HG03280 (cell line): ENCODE measurements around the gene ONECUT1.

Source experiments
- ATAC-seq: cut with Tn5 transposase; IDR thresholded peaks from one replicate; pipeline ENCODE4 v1.9.1; 2021; ENCODE audit warnings: mild to moderate bottlenecking, moderate library complexity; ENCODE audit not compliant: unreplicated experiment

ONECUT1 gene

GRCh38 chr15:52797625-52798501 is 7.7 kb upstream of the ONECUT1 start:
- no peak for ATAC-seq

GRCh38 chr15:52796753-52797520 is 6.8 kb upstream of the ONECUT1 start:
- no peak for ATAC-seq

DNA sequence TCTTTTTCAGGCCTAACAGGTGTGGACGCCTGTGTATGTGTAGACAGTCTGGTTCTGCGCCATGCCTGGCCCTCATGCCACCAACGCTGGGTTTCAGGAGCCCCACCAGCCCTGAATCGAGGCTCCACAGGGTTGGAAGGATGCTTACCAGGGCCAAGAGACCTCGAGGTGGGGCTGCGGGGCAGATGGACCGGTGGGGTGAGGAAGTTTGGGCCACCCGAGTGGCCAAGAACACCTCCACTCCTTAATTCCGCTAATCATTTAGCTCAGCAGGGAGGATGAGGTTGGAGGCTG is 6.0 kb upstream of the ONECUT1 start:
- ATAC-seq = no peak

GRCh38 chr15:52795464-52796227 is 5.5 kb upstream of the ONECUT1 start:
- no peak for ATAC-seq

DNA sequence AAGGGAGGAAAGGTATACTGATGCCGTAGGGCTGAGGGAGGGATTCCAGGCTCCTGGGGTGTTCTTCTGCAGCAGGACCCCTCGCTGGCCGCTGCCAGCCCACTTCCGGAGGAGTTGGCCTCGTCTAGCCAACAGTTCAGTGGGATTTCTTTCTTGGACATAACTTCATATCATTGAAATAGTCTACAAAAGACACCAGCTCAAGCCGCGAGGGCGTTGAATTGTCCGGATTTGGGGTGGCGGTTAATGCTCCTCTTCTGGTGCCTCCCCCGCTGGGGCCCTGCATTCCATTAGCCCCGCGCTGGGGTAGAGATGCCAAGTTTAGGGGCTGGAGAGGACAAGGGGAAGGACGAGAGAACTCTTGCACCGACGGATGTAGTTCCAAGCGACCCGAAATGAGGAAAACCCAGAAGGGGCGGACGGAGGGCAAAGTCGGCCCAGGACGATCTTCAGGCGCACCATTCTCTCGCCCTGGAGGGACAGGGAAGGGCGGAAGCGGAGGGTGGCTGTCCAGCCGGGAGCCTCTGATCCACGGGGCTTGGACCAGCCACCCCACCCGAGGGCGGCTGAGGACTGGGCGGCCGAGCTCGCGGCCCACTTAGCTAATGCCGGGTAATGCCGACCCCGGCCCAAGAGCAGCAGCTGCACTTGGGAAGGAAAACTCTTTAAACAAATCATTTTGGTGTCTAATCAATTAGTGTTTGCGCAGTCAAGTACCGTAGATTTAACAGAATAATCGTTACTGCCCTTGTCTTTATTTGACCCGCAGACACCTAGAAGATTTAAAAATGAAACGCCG is 4.7 kb upstream of the ONECUT1 start:
- no peak for ATAC-seq

- ATAC-seq = no peak
Observed at GRCh38 chr15:52791776-52792175, 1.6 kb upstream of the ONECUT1 start.

- ATAC-seq = no peak
Observed at GRCh38 chr15:52790941-52791751, 1.0 kb upstream of the ONECUT1 start.

GRCh38 chr15:52789601-52790168 is 451 bp downstream of the ONECUT1 start:
- ATAC-seq = no peak

DNA sequence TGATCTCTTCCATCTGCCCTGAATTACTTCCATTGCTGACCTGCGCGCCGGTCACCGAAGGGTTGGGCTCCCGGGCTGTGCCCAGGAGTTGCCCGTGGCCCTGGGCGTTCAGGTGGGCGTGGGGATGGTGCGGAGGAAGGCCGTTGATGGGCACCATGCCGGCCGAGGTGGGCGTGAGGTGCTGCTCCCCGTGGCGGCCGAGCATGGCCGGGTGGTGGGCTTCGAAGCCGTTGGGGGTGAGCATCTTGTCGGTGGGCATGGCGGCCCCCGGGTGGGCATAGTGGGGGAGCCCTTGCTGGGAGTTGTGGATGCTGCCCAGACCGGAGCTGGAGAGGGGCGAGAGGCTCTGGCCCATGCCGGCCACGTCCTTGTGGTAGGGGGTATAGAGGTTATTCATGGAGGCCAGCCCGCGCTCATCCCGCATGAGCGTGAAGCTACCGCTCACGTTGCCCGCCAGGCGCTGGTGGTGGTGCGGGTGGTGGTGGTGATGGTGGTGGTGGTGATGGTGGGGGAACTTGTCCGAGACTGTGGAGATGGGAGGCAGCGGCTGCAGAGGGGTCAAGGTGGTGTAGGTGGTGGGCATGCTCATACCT is 1.0 kb downstream of the ONECUT1 start:
- no peak for ATAC-seq

GRCh38 chr15:52788099-52788986 is 1.8 kb downstream of the ONECUT1 start:
- no peak for ATAC-seq

GRCh38 chr15:52787549-52788098 is 2.5 kb downstream of the ONECUT1 start:
- ATAC-seq = no peak

GRCh38 chr15:52787123-52787503 is 3.0 kb downstream of the ONECUT1 start:
- no peak for ATAC-seq

GRCh38 chr15:52786436-52787122 is 3.6 kb downstream of the ONECUT1 start:
- no peak for ATAC-seq

DNA sequence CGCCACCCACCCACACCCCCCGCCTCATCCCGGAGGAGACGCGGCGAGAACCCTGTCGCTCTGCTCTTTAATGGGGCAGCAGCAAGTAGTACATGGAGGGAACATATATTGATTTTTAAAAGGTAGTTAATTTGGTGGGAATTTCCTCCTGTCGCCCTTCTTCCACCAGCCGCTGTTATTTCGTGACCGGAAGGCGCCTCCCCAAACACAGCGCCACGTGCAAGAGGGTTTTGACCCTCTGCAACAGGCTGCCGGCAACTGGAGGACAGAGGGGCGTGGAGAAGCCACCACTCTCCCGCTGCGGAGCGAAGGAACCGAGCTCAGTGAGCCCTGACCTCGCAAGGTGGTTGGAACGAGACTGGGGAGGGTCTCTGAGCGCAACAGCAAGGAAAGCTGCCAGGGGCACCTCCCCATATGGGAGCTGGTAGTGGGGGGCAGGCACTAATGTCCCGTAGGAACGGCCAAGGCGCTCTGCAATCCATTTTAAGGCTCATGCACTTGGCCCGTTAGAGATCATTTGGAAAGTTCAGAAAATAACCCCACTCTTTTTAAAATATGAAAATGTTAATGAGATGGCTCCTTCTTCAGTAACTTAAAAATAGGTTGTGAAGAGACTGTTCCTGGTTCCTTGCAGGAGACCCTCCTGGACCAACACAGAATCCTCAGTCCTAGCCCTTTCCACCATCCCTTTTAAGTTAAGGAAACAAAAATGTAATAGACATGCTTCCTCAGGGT is 4.3 kb downstream of the ONECUT1 start:
- ATAC-seq = no peak

- ATAC-seq = no peak
Observed at GRCh38 chr15:52784799-52785671, 5.1 kb downstream of the ONECUT1 start.
